ENCODE data around the gene FLNA. TPM values are rescaled to one million over a fixed set of nuclear protein-coding genes. Genes with fewer than 3 reads are reported as not detected.

The FLNA gene
- total RNA-seq, 1 donor: 3,431 TPM

GRCh38 chrX:154358011-154358410, 16.4 kb downstream of the FLNA start:
- Histone ChIP-seq H4K20me1 (ENCODE audit: insufficient read depth, low read length) (peaks cover 76% of the 10 kb centered on the region), H3K36me3 (ENCODE audit: insufficient read depth, low read length) (peaks cover 92% of the 10 kb centered on the region), H3K27ac (ENCODE audit: low read depth, low read length) (no peak overlapping the region), H3K4me2 (ENCODE audit: insufficient read depth, low read length) (no peak overlapping the region), H3K4me3 (ENCODE audit: insufficient read depth, low read length) (no peak overlapping the region), H3K79me2 (ENCODE audit: insufficient read depth, low read length) (peaks cover 60% of the 10 kb centered on the region), H3K27me3 (ENCODE audit: insufficient read depth, low read length) (no peaks in the 10 kb centered on the region), H2AFZ (ENCODE audit: low read length) (no peak overlapping the region), H3K4me1 (ENCODE audit: insufficient read depth, low read length) (no peaks in the 10 kb centered on the region), H3K9me3 (ENCODE audit: low read depth, low read length) (no peaks in the 10 kb centered on the region)
- no peak for TF ChIP-seq CTCF (IDR thresholded peaks at IDR 0.05; ENCODE audit: extremely low read depth, low read depth, low read length)
- no peak for DNase-seq (ENCODE audit: insufficient read length, low spot score, missing footprints)

GRCh38 chrX:154357205-154357604, 17.2 kb downstream of the FLNA start:
- no peaks in the 10 kb centered on the region for H3K4me1 ChIP-seq (ENCODE audit: insufficient read depth, low read length)
- peaks cover 52% of the 10 kb centered on the region for H3K79me2 ChIP-seq (ENCODE audit: insufficient read depth, low read length)
- H3K9me3 ChIP-seq (ENCODE audit: low read depth, low read length): no peaks in the 10 kb centered on the region
- DNase-seq (ENCODE audit: insufficient read length, low spot score, missing footprints): no peak
- H3K36me3 ChIP-seq (ENCODE audit: insufficient read depth, low read length): peaks cover 92% of the 10 kb centered on the region
- TF ChIP-seq CTCF (IDR thresholded peaks at IDR 0.05; ENCODE audit: extremely low read depth, low read depth, low read length): no peak
- H3K27me3 ChIP-seq (ENCODE audit: insufficient read depth, low read length): no peaks in the 10 kb centered on the region
- peaks cover 78% of the 10 kb centered on the region for H4K20me1 ChIP-seq (ENCODE audit: insufficient read depth, low read length)
- no peak overlapping the region for H3K27ac ChIP-seq (ENCODE audit: low read depth, low read length)
- H3K4me3 ChIP-seq (ENCODE audit: insufficient read depth, low read length): no peak overlapping the region
- no peak overlapping the region for H2AFZ ChIP-seq (ENCODE audit: low read length)
- no peak overlapping the region for H3K4me2 ChIP-seq (ENCODE audit: insufficient read depth, low read length)

GRCh38 chrX:154356596-154356995, 17.8 kb downstream of the FLNA start:
- Histone ChIP-seq H3K4me3 (ENCODE audit: insufficient read depth, low read length) (no peak overlapping the region), H3K9me3 (ENCODE audit: low read depth, low read length) (no peaks in the 10 kb centered on the region), H2AFZ (ENCODE audit: low read length) (no peak overlapping the region), H3K27ac (ENCODE audit: low read depth, low read length) (no peak overlapping the region), H3K4me2 (ENCODE audit: insufficient read depth, low read length) (no peak overlapping the region), H3K4me1 (ENCODE audit: insufficient read depth, low read length) (no peaks in the 10 kb centered on the region), H3K36me3 (ENCODE audit: insufficient read depth, low read length) (peaks cover 92% of the 10 kb centered on the region), H4K20me1 (ENCODE audit: insufficient read depth, low read length) (peaks cover 72% of the 10 kb centered on the region), H3K27me3 (ENCODE audit: insufficient read depth, low read length) (no peaks in the 10 kb centered on the region), H3K79me2 (ENCODE audit: insufficient read depth, low read length) (peaks cover 46% of the 10 kb centered on the region)
- DNase-seq (ENCODE audit: insufficient read length, low spot score, missing footprints): no peak
- no peak for TF ChIP-seq CTCF (IDR thresholded peaks at IDR 0.05; ENCODE audit: extremely low read depth, low read depth, low read length)

GRCh38 chrX:154355776-154356140, 18.7 kb downstream of the FLNA start:
- no peaks in the 10 kb centered on the region for H3K27me3 ChIP-seq (ENCODE audit: insufficient read depth, low read length)
- H3K79me2 ChIP-seq (ENCODE audit: insufficient read depth, low read length): peaks cover 41% of the 10 kb centered on the region
- H3K4me3 ChIP-seq (ENCODE audit: insufficient read depth, low read length): no peak overlapping the region
- no peak overlapping the region for H3K27ac ChIP-seq (ENCODE audit: low read depth, low read length)
- H3K36me3 ChIP-seq (ENCODE audit: insufficient read depth, low read length): peaks cover 92% of the 10 kb centered on the region
- no peak for TF ChIP-seq CTCF (IDR thresholded peaks at IDR 0.05; ENCODE audit: extremely low read depth, low read depth, low read length)
- H3K9me3 ChIP-seq (ENCODE audit: low read depth, low read length): no peaks in the 10 kb centered on the region
- H3K4me2 ChIP-seq (ENCODE audit: insufficient read depth, low read length): no peak overlapping the region
- H4K20me1 ChIP-seq (ENCODE audit: insufficient read depth, low read length): peaks cover 73% of the 10 kb centered on the region
- DNase-seq (ENCODE audit: insufficient read length, low spot score, missing footprints): no peak
- H2AFZ ChIP-seq (ENCODE audit: low read length): no peak overlapping the region
- no peaks in the 10 kb centered on the region for H3K4me1 ChIP-seq (ENCODE audit: insufficient read depth, low read length)

Data from osteoblast (primary cell).